Activated CD4-positive, alpha-beta T cell treated with anti-CD3 and anti-CD28 coated beads, Interleukin-2, Interleukin-6, amounts not matched to agents 100 ng/mL and 50 ng/mL, durations not matched to agents 16 hours and 8 hours (primary cell): ENCODE data around the gene YTHDF1.

Experiments used
- DNase-seq: peaks from one replicate; pipeline ENCODE4 v3.0.0-alpha.2; 2020

The YTHDF1 gene

GRCh38 chr20:63153254-63154221, 62.4 kb downstream of the YTHDF1 start:
- DNase-seq, result no peak

GRCh38 chr20:63152322-63153253, 63.3 kb downstream of the YTHDF1 start:
- no peak for DNase-seq

GRCh38 chr20:63151554-63152321, 64.2 kb downstream of the YTHDF1 start:
- no peak for DNase-seq

- DNase-seq, result no peak
Measured at GRCh38 chr20:63150911-63151531, 64.9 kb downstream of the YTHDF1 start.

- DNase-seq, result no peak
Measured at GRCh38 chr20:63150391-63150898, 65.5 kb downstream of the YTHDF1 start.

GRCh38 chr20:63149531-63150192, 66.3 kb downstream of the YTHDF1 start:
- DNase-seq, result no peak

- no peak for DNase-seq
Measured at GRCh38 chr20:63148696-63149095, 67.2 kb downstream of the YTHDF1 start.

GRCh38 chr20:63147532-63147931, 68.4 kb downstream of the YTHDF1 start:
- DNase-seq, result no peak
